PC-9 (cell line): ENCODE results near the gene KLHL26. TPM values are rescaled to one million over a fixed set of nuclear protein-coding genes. Genes with fewer than 3 reads are reported as not detected.
A peak's percentile ranks its signal among the peaks of the same experiment; 100 is the strongest.

Source experiments
- BruUV-seq: library from RNA; stranded (reverse); fragments of 400-500 nt; replicated peaks from 2 replicates; lab custom pipeline; 2021; lab: Mats Ljungman, UMichigan
- CTCF ChIA-PET: fragments of 300-600 bp; sonication (Branson Sonifier 250); formaldehyde crosslinking; loops from one replicate; lab custom pipeline; 2022; ENCODE audit warnings: antibody characterized with exemption; lab: Charles Lee
- POLR2A ChIA-PET: fragments of 300-600 bp; sonication (Branson Sonifier 250); formaldehyde crosslinking; loops from one replicate; lab custom pipeline; 2022; ENCODE audit warnings: antibody characterized with exemption; ENCODE audit not compliant: unreplicated experiment; lab: Charles Lee
- DNase-seq, 2 experiments: peaks; one replicate each; pipeline versions ENCODE4 v3.0.0 to v3.0.0-alpha.2; 2015 to 2022; ENCODE audit warnings: mixed read lengths in 1 of 2
- H2AFZ ChIP-seq: fragments of 200-600 bp; sonication (generic); 2 replicates; pipeline ENCODE4 v1.8.1; 2017; ENCODE audit warnings: antibody characterized with exemption
- H3F3A ChIP-seq: fragments of 200-600 bp; sonication (generic); 2 replicates; pipeline ENCODE4 v1.8.1; 2017; ENCODE audit warnings: antibody characterized with exemption, mild to moderate bottlenecking, low read depth; ENCODE audit not compliant: insufficient read depth
- H3K27ac ChIP-seq: fragments of 200-600 bp; sonication (generic); 2 replicates; pipeline ENCODE4 v1.6.1; 2016; ENCODE audit warnings: mixed run types
- H3K27me3 ChIP-seq: fragments of 200-600 bp; sonication (generic); 2 replicates; pipeline ENCODE4 v1.6.1; 2016; ENCODE audit warnings: low read depth, mixed run types; ENCODE audit not compliant: insufficient read depth
- H3K36me3 ChIP-seq: fragments of 200-600 bp; sonication (generic); 2 replicates; pipeline ENCODE4 v1.6.1; 2016; ENCODE audit warnings: low read depth, mixed run types
- H3K4me1 ChIP-seq: fragments of 200-600 bp; sonication (generic); replicated peaks from 2 replicates; pipeline ENCODE4 v1.6.1; 2016; ENCODE audit warnings: mixed run types; ENCODE audit not compliant: insufficient read depth
- H3K4me2 ChIP-seq: fragments of 200-600 bp; sonication (generic); 2 replicates; pipeline ENCODE4 v1.6.1; 2017; ENCODE audit warnings: mixed run types
- H3K4me3 ChIP-seq: fragments of 200-600 bp; sonication (generic); 2 replicates; pipeline ENCODE4 v1.6.1; 2016; ENCODE audit warnings: mixed run types
- H3K79me2 ChIP-seq: fragments of 200-600 bp; sonication (generic); 2 replicates; pipeline ENCODE4 v1.6.1; 2017; ENCODE audit warnings: low read depth, mixed run types
- H3K9me2 ChIP-seq: fragments of 200-600 bp; sonication (generic); 2 replicates; pipeline ENCODE4 v1.8.1; 2017; ENCODE audit warnings: mild to moderate bottlenecking; ENCODE audit not compliant: insufficient read depth
- H3K9me3 ChIP-seq: fragments of 200-600 bp; sonication (generic); 2 replicates; pipeline ENCODE4 v1.8.1; 2016; ENCODE audit warnings: low read depth; ENCODE audit not compliant: insufficient read depth
- H4K20me1 ChIP-seq: fragments of 200-600 bp; sonication (generic); 2 replicates; pipeline ENCODE4 v1.8.1; 2017; ENCODE audit not compliant: insufficient read depth
- EZH2 ChIP-seq: fragments of 200-600 bp; sonication (generic); IDR thresholded peaks from 2 replicates; pipeline ENCODE4 v1.8.0; 2017; ENCODE audit warnings: antibody characterized with exemption, low read depth
- intact Hi-C: fragments of 100-400 bp; cut with micrococcal nuclease; formaldehyde crosslinking; loops from one replicate; pipeline ENCODE4 v1.10.0; 2022; ENCODE audit not compliant: unreplicated experiment
- total RNA-seq: library from RNA; stranded (reverse); gene quantifications from 2 replicates; pipeline ENCODE4 v1.2.3, GENCODE V29; 2021
- TF ChIP-seq, protein P1 (sequence below): fragments of 200-600 bp; sonication (generic); conservative IDR thresholded peaks from 2 replicates; pipeline ENCODE4 v1.6.1; 2017; ENCODE audit warnings: mixed run types, antibody characterized with exemption, mild to moderate bottlenecking, moderate library complexity

The KLHL26 gene
- total RNA-seq, 1 experiment from 2014 or later, result 11.8 TPM

DNA sequence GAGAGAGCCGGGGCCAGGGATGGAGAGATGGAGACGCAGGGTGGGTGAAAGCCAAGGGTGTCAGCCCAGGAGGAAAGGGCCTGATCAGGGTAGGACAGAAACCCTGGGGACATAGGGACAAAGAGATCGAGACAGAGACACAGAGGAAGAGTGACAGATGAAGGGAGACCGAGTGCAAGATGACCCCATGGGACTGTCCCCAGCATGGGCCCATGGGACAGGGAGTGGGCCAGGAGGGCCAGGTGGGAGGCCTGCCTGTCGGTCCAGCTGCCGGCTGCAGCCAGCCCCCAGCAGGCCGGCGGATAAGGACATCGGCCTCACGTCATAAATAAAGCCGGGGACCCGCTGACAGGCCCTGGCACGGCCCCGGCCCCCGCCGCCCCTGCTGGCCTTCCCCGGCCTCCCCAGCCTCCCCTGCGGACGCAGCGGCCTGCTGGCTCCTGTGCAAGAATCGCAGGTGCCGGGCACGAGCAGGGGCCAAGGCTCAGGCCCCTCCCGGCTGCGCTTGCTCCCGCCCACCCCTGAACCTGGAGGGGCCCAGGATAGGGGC is 41.9 kb upstream of the KLHL26 start:
- H3K36me3 ChIP-seq, result no peaks in the 10 kb centered on the region; the same call in 1 of the 2 replicates
- H3K27ac ChIP-seq, result no peak overlapping the region
- H3K9me3 ChIP-seq, result no peaks in the 10 kb centered on the region
- no peaks in the 10 kb centered on the region for H3K9me2 ChIP-seq
- BruUV-seq, result no TSS peak
- H2AFZ ChIP-seq, result peak overlapping the region; percentile 61
- H3F3A ChIP-seq, result peaks cover 46% of the 10 kb centered on the region; the same call in 1 of the 2 replicates
- no peak for DNase-seq
- peak overlapping the region; percentile 54; the same call in 1 of the 2 replicates for H3K4me3 ChIP-seq
- ChIA-PET POLR2A (no interaction called here), CTCF (interaction anchor here (1.6 kb wide), 1 partner anchor 252 kb away, joined by 6 read pairs; no protein-coding TSS in a partner anchor)
- H3K4me2 ChIP-seq, result peak overlapping the region; percentile 80
- H3K79me2 ChIP-seq, result peaks cover 11% of the 10 kb centered on the region; the same call in 1 of the 2 replicates
- H3K27me3 ChIP-seq, result no peaks in the 10 kb centered on the region
- no peak for TF ChIP-seq EZH2
- TF ChIP-seq, protein P1, sequence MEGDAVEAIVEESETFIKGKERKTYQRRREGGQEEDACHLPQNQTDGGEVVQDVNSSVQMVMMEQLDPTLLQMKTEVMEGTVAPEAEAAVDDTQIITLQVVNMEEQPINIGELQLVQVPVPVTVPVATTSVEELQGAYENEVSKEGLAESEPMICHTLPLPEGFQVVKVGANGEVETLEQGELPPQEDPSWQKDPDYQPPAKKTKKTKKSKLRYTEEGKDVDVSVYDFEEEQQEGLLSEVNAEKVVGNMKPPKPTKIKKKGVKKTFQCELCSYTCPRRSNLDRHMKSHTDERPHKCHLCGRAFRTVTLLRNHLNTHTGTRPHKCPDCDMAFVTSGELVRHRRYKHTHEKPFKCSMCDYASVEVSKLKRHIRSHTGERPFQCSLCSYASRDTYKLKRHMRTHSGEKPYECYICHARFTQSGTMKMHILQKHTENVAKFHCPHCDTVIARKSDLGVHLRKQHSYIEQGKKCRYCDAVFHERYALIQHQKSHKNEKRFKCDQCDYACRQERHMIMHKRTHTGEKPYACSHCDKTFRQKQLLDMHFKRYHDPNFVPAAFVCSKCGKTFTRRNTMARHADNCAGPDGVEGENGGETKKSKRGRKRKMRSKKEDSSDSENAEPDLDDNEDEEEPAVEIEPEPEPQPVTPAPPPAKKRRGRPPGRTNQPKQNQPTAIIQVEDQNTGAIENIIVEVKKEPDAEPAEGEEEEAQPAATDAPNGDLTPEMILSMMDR, result no peak
- no peaks in the 10 kb centered on the region for H4K20me1 ChIP-seq
- intact Hi-C loops, result loop anchor here (5.0 kb wide), 1 partner anchor 252 kb away; no protein-coding TSS in a partner anchor
- peaks cover 10% of the 10 kb centered on the region; the same call in 1 of the 2 replicates for H3K4me1 ChIP-seq

DNA sequence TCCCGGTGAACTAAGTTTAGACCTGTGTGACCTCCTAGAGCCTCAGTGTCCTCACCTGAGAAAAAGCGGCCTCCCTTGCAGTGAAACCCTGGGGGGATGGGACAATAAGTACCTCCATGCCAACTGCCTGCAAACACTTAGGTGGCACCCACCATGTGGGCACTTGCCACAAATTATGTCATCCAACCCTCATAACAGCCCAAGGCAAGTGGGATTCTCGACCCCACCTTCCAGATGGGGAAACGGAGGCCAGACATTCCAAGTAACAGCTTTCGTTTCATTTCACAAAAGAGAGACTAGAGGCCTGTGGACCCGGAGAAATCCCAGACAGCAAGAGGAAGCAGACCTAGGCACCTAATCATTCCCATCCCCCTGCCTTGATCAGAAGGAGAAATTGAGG is 41.4 kb upstream of the KLHL26 start:
- no peak overlapping the region for H3K4me3 ChIP-seq
- no TSS peak for BruUV-seq
- H3K36me3 ChIP-seq, result no peaks in the 10 kb centered on the region; the same call in 1 of the 2 replicates
- POLR2A ChIA-PET, result no interaction called here
- DNase-seq, result no peak
- TF ChIP-seq, protein P1, result no peak
- no peak for TF ChIP-seq EZH2
- H2AFZ ChIP-seq, result no peak overlapping the region
- intact Hi-C loops, result no loop called here
- peaks cover 41% of the 10 kb centered on the region; the same call in 1 of the 2 replicates for H3F3A ChIP-seq
- H3K4me2 ChIP-seq, result no peak overlapping the region
- H3K4me1 ChIP-seq, result peaks cover 7% of the 10 kb centered on the region; the same call in 1 of the 2 replicates
- no peaks in the 10 kb centered on the region for H4K20me1 ChIP-seq
- peaks cover 5% of the 10 kb centered on the region; the same call in 1 of the 2 replicates for H3K79me2 ChIP-seq
- CTCF ChIA-PET, result interaction anchor here (1.6 kb wide), 1 partner anchor 252 kb away, joined by 6 read pairs; no protein-coding TSS in a partner anchor
- no peaks in the 10 kb centered on the region for H3K27me3 ChIP-seq
- no peak overlapping the region for H3K27ac ChIP-seq
- H3K9me3 ChIP-seq, result no peaks in the 10 kb centered on the region
- no peaks in the 10 kb centered on the region for H3K9me2 ChIP-seq

DNA sequence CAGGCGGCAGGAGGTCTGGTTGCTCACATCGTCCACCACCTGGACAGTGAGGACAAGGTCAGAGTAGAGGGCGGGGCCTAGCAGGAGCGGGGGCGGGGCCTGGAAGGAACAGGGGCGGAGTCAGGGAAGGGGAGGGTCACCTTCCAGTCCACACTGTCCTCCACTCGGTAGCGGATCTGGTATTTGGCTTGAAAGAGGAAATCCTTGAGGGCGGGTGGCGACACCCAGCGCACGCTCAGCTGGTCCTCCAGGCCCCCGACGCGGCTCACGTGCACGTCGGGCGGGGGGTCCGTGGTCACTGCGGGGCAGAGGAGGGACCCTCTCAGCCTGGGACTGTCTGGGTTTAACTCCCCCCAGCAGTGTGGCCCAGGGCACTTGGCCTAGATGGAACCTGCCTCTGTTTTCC is 40.1 kb upstream of the KLHL26 start:
- Histone ChIP-seq H4K20me1 (no peaks in the 10 kb centered on the region), H3F3A (peaks cover 38% of the 10 kb centered on the region; the same call in 1 of the 2 replicates), H3K9me3 (no peaks in the 10 kb centered on the region), H3K9me2 (no peaks in the 10 kb centered on the region), H3K36me3 (no peaks in the 10 kb centered on the region), H2AFZ (no peak overlapping the region), H3K79me2 (no peaks in the 10 kb centered on the region), H3K4me1 (peaks cover 7% of the 10 kb centered on the region; the same call in 1 of the 2 replicates), H3K27me3 (no peaks in the 10 kb centered on the region), H3K27ac (no peak overlapping the region), H3K4me3 (no peak overlapping the region), H3K4me2 (no peak overlapping the region)
- no peak for TF ChIP-seq EZH2
- CTCF ChIA-PET, result no interaction called here
- intact Hi-C loops, result no loop called here
- POLR2A ChIA-PET, result no interaction called here
- DNase-seq, result no peak
- no TSS peak for BruUV-seq
